Endothelial cell of umbilical vein (primary cell): ENCODE results near the gene KCNIP3. TPM values are rescaled to one million over a fixed set of nuclear protein-coding genes. Genes with fewer than 3 reads are reported as not detected.

ENCODE experiments used
- BruUV-seq: library from RNA; stranded (reverse); fragments of 400-500 nt; replicated peaks from 2 replicates; lab custom pipeline; 2021; lab: Mats Ljungman, UMichigan
- CTCF ChIA-PET: fragments of 300-600, 350-600 bp; sonication (Branson Sonifier 250); formaldehyde crosslinking; loops from one replicate; lab custom pipeline; 2021; ENCODE audit warnings: antibody characterized with exemption, inconsistent platforms; lab: Charles Lee
- POLR2A ChIA-PET: fragments of 300-600, 350-600 bp; sonication (Branson Sonifier 250); formaldehyde crosslinking; loops from one replicate; lab custom pipeline; 2021; ENCODE audit warnings: antibody characterized with exemption, inconsistent platforms; lab: Charles Lee
- DNase-seq: peaks from one replicate; pipeline ENCODE4 v3.0.0-alpha.2; 2011; ENCODE audit warnings: low read depth, low spot score
- FAIRE-seq: peaks from 2 replicates; lab custom pipeline; 2011; peaks lifted over from hg19 to GRCh38; lab: Jason Lieb, UNC
- H2AFZ ChIP-seq: 2 replicates; pipeline ENCODE4 v1.6.0; 2012; ENCODE audit warnings: low read depth, low read length, control low read depth, inconsistent platforms
- H3K27ac ChIP-seq: 2 replicates; pipeline ENCODE4 v1.5.1; 2011; ENCODE audit warnings: low read depth, mild to moderate bottlenecking, control low read depth, low read length, moderate library complexity; ENCODE audit not compliant: insufficient read depth
- H3K27me3 ChIP-seq, 2 experiments: 2 replicates each; pipeline versions ENCODE4 v1.6.0 to v1.6.1; 2011; ENCODE audit warnings: low read length in 2 of 2, mixed read lengths in 1 of 2; ENCODE audit not compliant: control insufficient read depth in 2 of 2, insufficient read depth in 2 of 2
- H3K36me3 ChIP-seq, 2 experiments: 2 replicates in 1 of 2; 3 replicates in 1 of 2; pipeline ENCODE4 v1.5.1; 2011; ENCODE audit warnings: low read length in 2 of 2, mild to moderate bottlenecking in 1 of 2, moderate library complexity in 1 of 2; ENCODE audit not compliant: control insufficient read depth in 2 of 2, insufficient read depth in 2 of 2; ENCODE audit errors: extremely low read depth in 1 of 2
- H3K4me1 ChIP-seq: 3 replicates; pipeline ENCODE4 v1.5.1; 2011; ENCODE audit warnings: mild to moderate bottlenecking, low read length; ENCODE audit not compliant: control insufficient read depth, insufficient read depth; ENCODE audit errors: extremely low read depth
- H3K4me2 ChIP-seq: 2 replicates; pipeline ENCODE4 v1.6.1; 2011; ENCODE audit warnings: low read length, control low read depth, mixed read lengths; ENCODE audit not compliant: insufficient read depth
- H3K4me3 ChIP-seq, 3 experiments: fragments of 200-600 bp in 1 of 3; sonication (generic), shearing (Covaris generic) in 1 of 3; replicated peaks in 1 of 3; 2 replicates each; pipeline ENCODE4 v1.5.1; 2011 to 2016; ENCODE audit warnings: control low read depth in 3 of 3, low read length in 3 of 3, mild to moderate bottlenecking in 2 of 3, inconsistent platforms in 1 of 3, low read depth in 1 of 3, moderate library complexity in 1 of 3; ENCODE audit not compliant: insufficient read depth in 1 of 3
- H3K79me2 ChIP-seq: 2 replicates; pipeline ENCODE4 v1.6.0; 2012; ENCODE audit warnings: low read length, inconsistent platforms; ENCODE audit not compliant: control insufficient read depth, insufficient read depth
- H3K9ac ChIP-seq: replicated peaks from 2 replicates; pipeline ENCODE3; 2011; ENCODE audit warnings: low read length, control low read depth; ENCODE audit not compliant: insufficient read depth; ENCODE audit errors: extremely low read depth
- H3K9me1 ChIP-seq: replicated peaks from 3 replicates; pipeline ENCODE4 v1.6.0; 2011; ENCODE audit warnings: mild to moderate bottlenecking, low read length; ENCODE audit not compliant: control insufficient read depth, insufficient read depth; ENCODE audit errors: extremely low read depth
- H3K9me3 ChIP-seq: replicated peaks from 2 replicates; pipeline ENCODE4 v1.5.1; 2012; ENCODE audit warnings: low read length, inconsistent platforms; ENCODE audit not compliant: control insufficient read depth, insufficient read depth
- H4K20me1 ChIP-seq: replicated peaks from 2 replicates; pipeline ENCODE3; 2011; ENCODE audit warnings: mild to moderate bottlenecking, low read length; ENCODE audit not compliant: control insufficient read depth, insufficient read depth; ENCODE audit errors: extremely low read depth
- EZH2 ChIP-seq: IDR thresholded peaks from 2 replicates; pipeline ENCODE4 v1.6.1; 2012; ENCODE audit warnings: borderline replicate concordance, low read depth, mild to moderate bottlenecking, moderate library complexity, low read length, inconsistent platforms; ENCODE audit not compliant: severe bottlenecking
- FOS ChIP-seq: IDR thresholded peaks from 2 replicates; pipeline ENCODE4 v1.6.1; 2011; ENCODE audit warnings: mild to moderate bottlenecking, low read length, moderate library complexity, borderline replicate concordance; ENCODE audit not compliant: insufficient read depth
- GATA2 ChIP-seq: IDR thresholded peaks from 2 replicates; pipeline ENCODE4 v1.7.0; 2011; ENCODE audit warnings: low read depth, mild to moderate bottlenecking, moderate library complexity, mixed read lengths, low read length; ENCODE audit not compliant: insufficient read length, insufficient read depth
- JUN ChIP-seq: IDR thresholded peaks from 2 replicates; pipeline ENCODE4 v1.6.1; 2011; ENCODE audit warnings: borderline replicate concordance, low read depth; ENCODE audit not compliant: insufficient read length, insufficient read depth
- MYC ChIP-seq: IDR thresholded peaks from one replicate; pipeline ENCODE4 v1.6.1; 2011; ENCODE audit warnings: mild to moderate bottlenecking, low read depth, low read length
- POLR2A ChIP-seq: IDR thresholded peaks from 2 replicates; pipeline ENCODE4 v1.6.1; 2012; ENCODE audit warnings: low read depth, mild to moderate bottlenecking, control low read depth, low read length
- POLR2AphosphoS5 ChIP-seq: IDR thresholded peaks from 2 replicates; pipeline ENCODE4 v1.6.1; 2012; ENCODE audit warnings: low read depth, mild to moderate bottlenecking, control low read depth, low read length, moderate library complexity; ENCODE audit not compliant: insufficient read depth
- dilution Hi-C: fragments of 300-500 bp; cut with MboI; formaldehyde crosslinking; loops from one replicate; pipeline ENCODE4 v1.15.0; 2019; ENCODE audit warnings: low sequenced_read_pairs; ENCODE audit not compliant: extremely low pct_ligation_motif_present
- intact Hi-C: fragments of 100-400 bp; cut with micrococcal nuclease; formaldehyde crosslinking; loops from one replicate; pipeline ENCODE4 v1.10.0; 2022
- polyA plus RNA-seq, 4 experiments: library from polyadenylated mRNA; depleted of rRNA in 3 of 4; stranded (reverse) in 3 of 4; unstranded in 1 of 4; fragments of >200 nt; gene quantifications; 2 replicates each; pipeline versions ENCODE4 v1.2.1 to v1.2.3, GENCODE V29; 2011 to 2012; ENCODE audit warnings: missing spikeins in 1 of 4
- total RNA-seq: library from RNA; stranded (reverse); gene quantifications from 2 replicates; pipeline ENCODE4 v1.2.3, GENCODE V29; 2021
- TF ChIP-seq, protein P1 (sequence below): IDR thresholded peaks from 2 replicates; pipeline ENCODE4 v1.6.1; 2011; ENCODE audit not compliant: insufficient read depth, insufficient read length
- TF ChIP-seq, protein P2 (sequence below), 2 donors: IDR thresholded peaks; 1 replicate in 1 of 2; 2 replicates in 1 of 2; pipeline ENCODE4 v1.5.1; 2011; ENCODE audit warnings: low read length in 2 of 2, mild to moderate bottlenecking in 2 of 2, moderate library complexity in 2 of 2, control low read depth in 1 of 2, inconsistent platforms in 1 of 2, low read depth in 1 of 2; ENCODE audit not compliant: insufficient read depth in 1 of 2; ENCODE audit errors: extremely low read depth in 1 of 2

Gene KCNIP3
- total and polyA plus RNA-seq, 2 donors (not counting 3 experiments of a cell fraction or from before 2014, with no cell fraction given): 0.12 to 0.62 TPM

DNA sequence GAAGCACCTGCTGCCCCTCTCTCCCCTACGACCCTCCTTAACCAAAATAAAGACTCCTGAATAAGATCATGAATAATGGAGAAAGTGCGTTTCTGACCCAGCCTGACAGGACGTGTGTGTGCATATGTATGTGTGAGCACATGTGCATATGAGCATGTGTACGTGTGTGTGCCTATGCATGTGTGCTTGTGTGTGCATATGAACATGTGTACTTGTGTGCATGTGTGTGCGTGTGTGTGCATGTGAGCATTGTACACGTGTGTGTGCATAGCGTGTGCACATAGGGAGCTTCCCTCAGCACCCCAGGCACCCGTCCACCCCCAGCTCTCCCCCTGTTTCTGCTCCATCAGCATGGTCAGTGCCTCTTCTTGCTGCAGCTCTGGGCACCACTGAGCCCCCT, 10.7 kb downstream of the KCNIP3 start:
- BruUV-seq: no TSS peak
- Histone ChIP-seq H3K9me3 (no peaks in the 10 kb centered on the region), H3K4me2 (no peak overlapping the region), H3K4me3 (no peak overlapping the region), H3K27ac (no peak overlapping the region), H2AFZ (no peak overlapping the region), H3K9me1 (no peaks in the 10 kb centered on the region), H3K36me3 (no peaks in the 10 kb centered on the region), H3K27me3 (no peaks in the 10 kb centered on the region), H3K79me2 (no peaks in the 10 kb centered on the region), H4K20me1 (no peaks in the 10 kb centered on the region), H3K9ac (no peak overlapping the region), H3K4me1 (no peaks in the 10 kb centered on the region)
- FAIRE-seq (no peak), DNase-seq (no peak)
- dilution Hi-C loops (no loop called here), intact Hi-C loops (no loop called here)
- POLR2A ChIA-PET: no interaction called here
- TF ChIP-seq, protein P1, sequence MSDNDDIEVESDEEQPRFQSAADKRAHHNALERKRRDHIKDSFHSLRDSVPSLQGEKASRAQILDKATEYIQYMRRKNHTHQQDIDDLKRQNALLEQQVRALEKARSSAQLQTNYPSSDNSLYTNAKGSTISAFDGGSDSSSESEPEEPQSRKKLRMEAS: no peak
- TF ChIP-seq MYC (no peak), GATA2 (no peak), POLR2A (no peak), FOS (no peak), POLR2AphosphoS5 (no peak), JUN (no peak), EZH2 (no peak)
- TF ChIP-seq, protein P2, sequence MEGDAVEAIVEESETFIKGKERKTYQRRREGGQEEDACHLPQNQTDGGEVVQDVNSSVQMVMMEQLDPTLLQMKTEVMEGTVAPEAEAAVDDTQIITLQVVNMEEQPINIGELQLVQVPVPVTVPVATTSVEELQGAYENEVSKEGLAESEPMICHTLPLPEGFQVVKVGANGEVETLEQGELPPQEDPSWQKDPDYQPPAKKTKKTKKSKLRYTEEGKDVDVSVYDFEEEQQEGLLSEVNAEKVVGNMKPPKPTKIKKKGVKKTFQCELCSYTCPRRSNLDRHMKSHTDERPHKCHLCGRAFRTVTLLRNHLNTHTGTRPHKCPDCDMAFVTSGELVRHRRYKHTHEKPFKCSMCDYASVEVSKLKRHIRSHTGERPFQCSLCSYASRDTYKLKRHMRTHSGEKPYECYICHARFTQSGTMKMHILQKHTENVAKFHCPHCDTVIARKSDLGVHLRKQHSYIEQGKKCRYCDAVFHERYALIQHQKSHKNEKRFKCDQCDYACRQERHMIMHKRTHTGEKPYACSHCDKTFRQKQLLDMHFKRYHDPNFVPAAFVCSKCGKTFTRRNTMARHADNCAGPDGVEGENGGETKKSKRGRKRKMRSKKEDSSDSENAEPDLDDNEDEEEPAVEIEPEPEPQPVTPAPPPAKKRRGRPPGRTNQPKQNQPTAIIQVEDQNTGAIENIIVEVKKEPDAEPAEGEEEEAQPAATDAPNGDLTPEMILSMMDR (IDR thresholded peaks at IDR 0.05; ENCODE audit: extremely low read depth in 1 of 2, insufficient read depth in 1 of 2, low read depth in 1 of 2, low read length in 2 of 2): no peak
- CTCF ChIA-PET: interaction anchor here (1.3 kb wide), 1 partner anchor 81 kb away, joined by 3 read pairs; no protein-coding TSS in a partner anchor
